ENCODE data around the gene GPC6.

DNA sequence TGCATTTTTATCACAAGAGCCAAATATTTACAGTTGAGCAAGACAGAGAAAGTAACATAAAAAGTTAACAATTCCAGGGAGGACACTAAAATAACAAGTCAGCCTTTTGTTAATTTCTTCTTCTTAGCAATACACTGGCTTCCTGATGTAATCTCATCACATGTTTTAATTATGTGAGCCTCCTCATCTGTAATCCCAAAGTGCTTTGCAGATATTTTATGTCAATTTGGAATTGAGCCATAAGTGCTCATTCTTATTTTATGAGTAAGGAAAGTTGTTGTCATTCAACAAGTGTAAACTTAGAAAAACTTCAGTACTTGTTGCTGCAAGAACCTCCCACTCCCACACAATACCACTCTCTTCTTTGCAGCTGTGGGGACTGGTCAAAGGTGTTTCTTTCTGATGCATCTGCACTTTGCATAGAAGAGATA lies 223.6 kb downstream of the GPC6 start:
- TF ChIP-seq, protein P1, sequence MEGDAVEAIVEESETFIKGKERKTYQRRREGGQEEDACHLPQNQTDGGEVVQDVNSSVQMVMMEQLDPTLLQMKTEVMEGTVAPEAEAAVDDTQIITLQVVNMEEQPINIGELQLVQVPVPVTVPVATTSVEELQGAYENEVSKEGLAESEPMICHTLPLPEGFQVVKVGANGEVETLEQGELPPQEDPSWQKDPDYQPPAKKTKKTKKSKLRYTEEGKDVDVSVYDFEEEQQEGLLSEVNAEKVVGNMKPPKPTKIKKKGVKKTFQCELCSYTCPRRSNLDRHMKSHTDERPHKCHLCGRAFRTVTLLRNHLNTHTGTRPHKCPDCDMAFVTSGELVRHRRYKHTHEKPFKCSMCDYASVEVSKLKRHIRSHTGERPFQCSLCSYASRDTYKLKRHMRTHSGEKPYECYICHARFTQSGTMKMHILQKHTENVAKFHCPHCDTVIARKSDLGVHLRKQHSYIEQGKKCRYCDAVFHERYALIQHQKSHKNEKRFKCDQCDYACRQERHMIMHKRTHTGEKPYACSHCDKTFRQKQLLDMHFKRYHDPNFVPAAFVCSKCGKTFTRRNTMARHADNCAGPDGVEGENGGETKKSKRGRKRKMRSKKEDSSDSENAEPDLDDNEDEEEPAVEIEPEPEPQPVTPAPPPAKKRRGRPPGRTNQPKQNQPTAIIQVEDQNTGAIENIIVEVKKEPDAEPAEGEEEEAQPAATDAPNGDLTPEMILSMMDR (IDR thresholded peaks at IDR 0.05): no peak
- TF ChIP-seq POLR2A (IDR thresholded peaks at IDR 0.05; ENCODE audit: low read length) (no peak), MYC (IDR thresholded peaks at IDR 0.05; ENCODE audit: borderline replicate concordance, low read length) (no peak), ZNF302 (CRISPR knock-in tag; IDR thresholded peaks at IDR 0.05) (no peak), NR3C1 (IDR thresholded peaks at IDR 0.05) (no peak), KDM1A (IDR thresholded peaks at IDR 0.05; ENCODE audit: low read depth) (no peak), RFX5 (IDR thresholded peaks at IDR 0.05) (no peak)
- TF ChIP-seq, protein P2, sequence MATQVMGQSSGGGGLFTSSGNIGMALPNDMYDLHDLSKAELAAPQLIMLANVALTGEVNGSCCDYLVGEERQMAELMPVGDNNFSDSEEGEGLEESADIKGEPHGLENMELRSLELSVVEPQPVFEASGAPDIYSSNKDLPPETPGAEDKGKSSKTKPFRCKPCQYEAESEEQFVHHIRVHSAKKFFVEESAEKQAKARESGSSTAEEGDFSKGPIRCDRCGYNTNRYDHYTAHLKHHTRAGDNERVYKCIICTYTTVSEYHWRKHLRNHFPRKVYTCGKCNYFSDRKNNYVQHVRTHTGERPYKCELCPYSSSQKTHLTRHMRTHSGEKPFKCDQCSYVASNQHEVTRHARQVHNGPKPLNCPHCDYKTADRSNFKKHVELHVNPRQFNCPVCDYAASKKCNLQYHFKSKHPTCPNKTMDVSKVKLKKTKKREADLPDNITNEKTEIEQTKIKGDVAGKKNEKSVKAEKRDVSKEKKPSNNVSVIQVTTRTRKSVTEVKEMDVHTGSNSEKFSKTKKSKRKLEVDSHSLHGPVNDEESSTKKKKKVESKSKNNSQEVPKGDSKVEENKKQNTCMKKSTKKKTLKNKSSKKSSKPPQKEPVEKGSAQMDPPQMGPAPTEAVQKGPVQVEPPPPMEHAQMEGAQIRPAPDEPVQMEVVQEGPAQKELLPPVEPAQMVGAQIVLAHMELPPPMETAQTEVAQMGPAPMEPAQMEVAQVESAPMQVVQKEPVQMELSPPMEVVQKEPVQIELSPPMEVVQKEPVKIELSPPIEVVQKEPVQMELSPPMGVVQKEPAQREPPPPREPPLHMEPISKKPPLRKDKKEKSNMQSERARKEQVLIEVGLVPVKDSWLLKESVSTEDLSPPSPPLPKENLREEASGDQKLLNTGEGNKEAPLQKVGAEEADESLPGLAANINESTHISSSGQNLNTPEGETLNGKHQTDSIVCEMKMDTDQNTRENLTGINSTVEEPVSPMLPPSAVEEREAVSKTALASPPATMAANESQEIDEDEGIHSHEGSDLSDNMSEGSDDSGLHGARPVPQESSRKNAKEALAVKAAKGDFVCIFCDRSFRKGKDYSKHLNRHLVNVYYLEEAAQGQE (IDR thresholded peaks at IDR 0.05): no peak
- TF ChIP-seq, protein P3, sequence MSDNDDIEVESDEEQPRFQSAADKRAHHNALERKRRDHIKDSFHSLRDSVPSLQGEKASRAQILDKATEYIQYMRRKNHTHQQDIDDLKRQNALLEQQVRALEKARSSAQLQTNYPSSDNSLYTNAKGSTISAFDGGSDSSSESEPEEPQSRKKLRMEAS (IDR thresholded peaks at IDR 0.05): no peak
- TF ChIP-seq, protein P4, sequence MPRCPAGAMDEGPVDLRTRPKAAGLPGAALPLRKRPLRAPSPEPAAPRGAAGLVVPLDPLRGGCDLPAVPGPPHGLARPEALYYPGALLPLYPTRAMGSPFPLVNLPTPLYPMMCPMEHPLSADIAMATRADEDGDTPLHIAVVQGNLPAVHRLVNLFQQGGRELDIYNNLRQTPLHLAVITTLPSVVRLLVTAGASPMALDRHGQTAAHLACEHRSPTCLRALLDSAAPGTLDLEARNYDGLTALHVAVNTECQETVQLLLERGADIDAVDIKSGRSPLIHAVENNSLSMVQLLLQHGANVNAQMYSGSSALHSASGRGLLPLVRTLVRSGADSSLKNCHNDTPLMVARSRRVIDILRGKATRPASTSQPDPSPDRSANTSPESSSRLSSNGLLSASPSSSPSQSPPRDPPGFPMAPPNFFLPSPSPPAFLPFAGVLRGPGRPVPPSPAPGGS (IDR thresholded peaks at IDR 0.05): no peak

All from A549 (cell line).